Glomerular endothelial cell (primary cell): ENCODE data around the gene ANKRD6. TPM values are rescaled to one million over a fixed set of nuclear protein-coding genes. Genes with fewer than 3 reads are reported as not detected.
"Not testable (repeated sequence)": the region's sequence is repeated elsewhere in the genome, so short reads cannot be mapped to it uniquely, and the experiment has no call there.

Experiments
- DNase-seq: peaks from one replicate; pipeline ENCODE4 v3.0.0-alpha.2; 2011; ENCODE audit warnings: low read depth, low spot score; ENCODE audit errors: extremely low read depth
- total RNA-seq: library from RNA; depleted of rRNA; stranded (reverse); fragments of >200 nt; gene quantifications from 2 replicates; pipeline ENCODE4 v1.2.3, GENCODE V29; 2015

ANKRD6 gene
- 14.0 and 18.5 TPM in 2 replicates for total RNA-seq

- DNase-seq, result no peak
Measured at GRCh38 chr6:89432875-89433251, at the start of gene ANKRD6. Gene ANKRD6, plus strand, starts transcription at chr6:89433152. Its CDS starts 133,825 bp downstream, at chr6:89566977.

- DNase-seq, result no peak
Measured at GRCh38 chr6:89385156-89385667, 47.7 kb upstream of the ANKRD6 start.

GRCh38 chr6:89385846-89386245 is 47.1 kb upstream of the ANKRD6 start:
- DNase-seq, result no peak

- no peak for DNase-seq
Measured at GRCh38 chr6:89386917-89387491, 45.9 kb upstream of the ANKRD6 start.

GRCh38 chr6:89387516-89388201 is 45.3 kb upstream of the ANKRD6 start:
- DNase-seq, result no peak

- DNase-seq, result no peak
Measured at GRCh38 chr6:89388846-89389245, 44.1 kb upstream of the ANKRD6 start.

- DNase-seq, result no peak
Measured at GRCh38 chr6:89392823-89393222, 40.1 kb upstream of the ANKRD6 start.

GRCh38 chr6:89393659-89394058 is 39.3 kb upstream of the ANKRD6 start:
- DNase-seq, result no peak

GRCh38 chr6:89397884-89398283 is 35.1 kb upstream of the ANKRD6 start:
- DNase-seq, result not testable (repeated sequence)

- DNase-seq, result no peak
Measured at GRCh38 chr6:89398762-89399525, 34.0 kb upstream of the ANKRD6 start.

GRCh38 chr6:89400050-89400449 is 32.9 kb upstream of the ANKRD6 start:
- DNase-seq, result no peak

GRCh38 chr6:89400912-89401399 is 32.0 kb upstream of the ANKRD6 start:
- no peak for DNase-seq

GRCh38 chr6:89402776-89403175 is 30.2 kb upstream of the ANKRD6 start:
- no peak for DNase-seq

GRCh38 chr6:89404512-89404911 is 28.4 kb upstream of the ANKRD6 start:
- DNase-seq, result no peak

- no peak for DNase-seq
Measured at GRCh38 chr6:89406141-89406540, 26.8 kb upstream of the ANKRD6 start.

GRCh38 chr6:89409461-89410035 is 23.4 kb upstream of the ANKRD6 start:
- DNase-seq, result no peak

- DNase-seq, result no peak
Measured at GRCh38 chr6:89410231-89410761, 22.7 kb upstream of the ANKRD6 start.

- no peak for DNase-seq
Measured at GRCh38 chr6:89410788-89411144, 22.2 kb upstream of the ANKRD6 start.

GRCh38 chr6:89411145-89412070 is 21.5 kb upstream of the ANKRD6 start:
- no peak for DNase-seq
